ENCODE results near the gene TRIM16. TPM values are rescaled to one million over a fixed set of nuclear protein-coding genes. Genes with fewer than 3 reads are reported as not detected.
"Not testable (repeated sequence)": the region's sequence is repeated elsewhere in the genome, so short reads cannot be mapped to it uniquely, and the experiment has no call there.

The TRIM16 gene
- total RNA-seq, 1 donor from 2014 or later, result 22.0 TPM

- no peaks in the 10 kb centered on the region for H3K27me3 ChIP-seq
- H3K9me3 ChIP-seq, result no peaks in the 10 kb centered on the region
- DNase-seq (ENCODE audit: low spot score in 2 of 2), result no peak
- no peak overlapping the region for H3K4me3 ChIP-seq
- no peak for TF ChIP-seq CTCF (IDR thresholded peaks at IDR 0.05)
- intact Hi-C loops (cut with DNase I), result no loop called here
- no peaks in the 10 kb centered on the region for H3K4me1 ChIP-seq
- H3K27ac ChIP-seq, result no peak overlapping the region
- no peaks in the 10 kb centered on the region for H3K36me3 ChIP-seq
Measured at GRCh38 chr17:15659663-15660062, 24.4 kb downstream of the TRIM16 start.

GRCh38 chr17:15659236-15659635 is 24.9 kb downstream of the TRIM16 start:
- intact Hi-C loops (cut with DNase I), result no loop called here
- no peaks in the 10 kb centered on the region for H3K36me3 ChIP-seq

GRCh38 chr17:15658296-15658695 is 25.8 kb downstream of the TRIM16 start:
- H3K36me3 ChIP-seq, result no peaks in the 10 kb centered on the region
- intact Hi-C loops (cut with DNase I), result no loop called here
- H3K4me3 ChIP-seq, result no peak overlapping the region
- no peaks in the 10 kb centered on the region for H3K27me3 ChIP-seq
- H3K9me3 ChIP-seq, result no peaks in the 10 kb centered on the region
- no peaks in the 10 kb centered on the region for H3K4me1 ChIP-seq
- DNase-seq (ENCODE audit: low spot score in 2 of 2), result no peak
- no peak overlapping the region for H3K27ac ChIP-seq
- no peak for TF ChIP-seq CTCF (IDR thresholded peaks at IDR 0.05)

More at GRCh38 chr17:15659236-15659635, 24.9 kb downstream of the TRIM16 start:
- Histone ChIP-seq H3K27ac (no peak overlapping the region), H3K9me3 (no peaks in the 10 kb centered on the region), H3K27me3 (no peaks in the 10 kb centered on the region), H3K4me3 (no peak overlapping the region), H3K4me1 (no peaks in the 10 kb centered on the region)
- no peak for DNase-seq (ENCODE audit: low spot score in 2 of 2)
- TF ChIP-seq CTCF (IDR thresholded peaks at IDR 0.05), result no peak

- Histone ChIP-seq H3K36me3 (no peaks in the 10 kb centered on the region), H3K9me3 (no peaks in the 10 kb centered on the region), H3K4me3 (no peak overlapping the region), H3K27me3 (no peaks in the 10 kb centered on the region), H3K27ac (no peak overlapping the region), H3K4me1 (no peaks in the 10 kb centered on the region)
- intact Hi-C loops (cut with DNase I), result no loop called here
- no peak for TF ChIP-seq CTCF (IDR thresholded peaks at IDR 0.05)
- DNase-seq (ENCODE audit: low spot score in 2 of 2), result no peak
Measured at GRCh38 chr17:15657868-15658267, 26.2 kb downstream of the TRIM16 start.

GRCh38 chr17:15654886-15655561 is 29.1 kb downstream of the TRIM16 start:
- no peak for DNase-seq (ENCODE audit: low spot score in 2 of 2)
- H3K27me3 ChIP-seq, result no peaks in the 10 kb centered on the region
- H3K36me3 ChIP-seq, result no peaks in the 10 kb centered on the region
- no peak overlapping the region for H3K4me3 ChIP-seq
- TF ChIP-seq CTCF (IDR thresholded peaks at IDR 0.05), result no peak
- intact Hi-C loops (cut with DNase I), result loop anchor here (5.0 kb wide), 1 partner anchor 32 kb away; no protein-coding TSS in a partner anchor
- H3K27ac ChIP-seq, result no peak overlapping the region
- H3K4me1 ChIP-seq, result peaks cover 0 to 11% of the 10 kb centered on the region in 2 donors
- no peaks in the 10 kb centered on the region for H3K9me3 ChIP-seq

GRCh38 chr17:15654401-15654800 is 29.7 kb downstream of the TRIM16 start:
- not testable (repeated sequence) for H3K36me3 ChIP-seq; H3K27ac ChIP-seq; H3K4me3 ChIP-seq; H3K9me3 ChIP-seq; DNase-seq (ENCODE audit: low spot score in 2 of 2); H3K27me3 ChIP-seq
- peaks cover 0 to 13% of the 10 kb centered on the region in 2 donors for H3K4me1 ChIP-seq
- intact Hi-C loops (cut with DNase I), result loop anchor here (5.0 kb wide), 1 partner anchor 33 kb away; no protein-coding TSS in a partner anchor
